Measurements from ENCODE around the gene MIGA1. TPM values are rescaled to one million over a fixed set of nuclear protein-coding genes. Genes with fewer than 3 reads are reported as not detected.

MIGA1 gene
- total and polyA plus RNA-seq, 9 of the 15 experiments (the other 6 are each of a cell fraction or from before 2014, with no cell fraction given): 1.6 to 5.1 (median 2.9) TPM

DNA sequence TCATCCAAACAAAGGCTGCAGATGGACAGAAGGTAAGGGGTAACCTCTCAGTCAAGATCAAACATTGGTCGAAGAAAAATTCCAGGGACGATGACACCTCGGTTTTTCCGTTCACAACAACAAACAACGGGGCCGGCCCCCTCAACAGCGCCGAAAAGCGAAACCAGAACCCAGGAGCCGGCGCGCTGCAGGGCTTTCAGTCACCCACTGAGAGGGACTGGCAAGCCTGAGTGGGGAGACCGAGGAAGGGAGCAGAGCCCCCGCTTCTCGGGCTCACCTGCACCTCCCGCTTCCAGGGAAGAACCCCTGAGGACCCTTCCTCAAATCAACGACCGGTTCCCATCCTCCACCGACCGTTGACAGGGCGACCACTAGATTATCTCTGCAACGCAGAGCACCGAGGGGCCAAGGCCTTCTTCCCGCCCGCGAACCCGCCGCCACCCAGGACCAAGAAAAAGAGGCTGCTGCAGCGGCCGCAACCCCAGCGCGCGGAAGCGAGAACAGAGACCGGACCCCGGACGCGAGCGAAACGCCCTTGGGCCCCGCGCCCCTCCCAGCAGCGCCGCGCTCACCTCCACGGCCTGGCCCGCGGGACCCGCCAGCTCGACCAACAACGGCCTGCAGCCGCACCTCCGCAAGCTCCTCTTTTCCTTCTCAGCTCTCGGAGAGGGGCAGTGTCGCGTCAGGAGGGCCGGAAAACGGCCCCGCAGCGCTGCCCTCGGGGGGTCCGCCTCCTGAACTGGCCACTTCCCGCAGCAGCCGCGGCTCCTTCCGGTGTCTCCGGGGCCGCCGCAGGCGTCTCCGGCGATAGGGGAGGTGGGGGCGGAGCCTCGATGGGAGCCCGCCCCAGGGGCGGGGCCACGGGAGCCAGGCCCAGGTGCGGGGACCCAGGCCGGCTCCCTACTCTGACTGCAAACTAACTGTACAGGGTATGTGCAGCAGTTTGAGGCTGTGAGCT lies 20.1 kb upstream of the MIGA1 start, which contains the start of gene USP33 (continued):
- TF ChIP-seq, protein P1, sequence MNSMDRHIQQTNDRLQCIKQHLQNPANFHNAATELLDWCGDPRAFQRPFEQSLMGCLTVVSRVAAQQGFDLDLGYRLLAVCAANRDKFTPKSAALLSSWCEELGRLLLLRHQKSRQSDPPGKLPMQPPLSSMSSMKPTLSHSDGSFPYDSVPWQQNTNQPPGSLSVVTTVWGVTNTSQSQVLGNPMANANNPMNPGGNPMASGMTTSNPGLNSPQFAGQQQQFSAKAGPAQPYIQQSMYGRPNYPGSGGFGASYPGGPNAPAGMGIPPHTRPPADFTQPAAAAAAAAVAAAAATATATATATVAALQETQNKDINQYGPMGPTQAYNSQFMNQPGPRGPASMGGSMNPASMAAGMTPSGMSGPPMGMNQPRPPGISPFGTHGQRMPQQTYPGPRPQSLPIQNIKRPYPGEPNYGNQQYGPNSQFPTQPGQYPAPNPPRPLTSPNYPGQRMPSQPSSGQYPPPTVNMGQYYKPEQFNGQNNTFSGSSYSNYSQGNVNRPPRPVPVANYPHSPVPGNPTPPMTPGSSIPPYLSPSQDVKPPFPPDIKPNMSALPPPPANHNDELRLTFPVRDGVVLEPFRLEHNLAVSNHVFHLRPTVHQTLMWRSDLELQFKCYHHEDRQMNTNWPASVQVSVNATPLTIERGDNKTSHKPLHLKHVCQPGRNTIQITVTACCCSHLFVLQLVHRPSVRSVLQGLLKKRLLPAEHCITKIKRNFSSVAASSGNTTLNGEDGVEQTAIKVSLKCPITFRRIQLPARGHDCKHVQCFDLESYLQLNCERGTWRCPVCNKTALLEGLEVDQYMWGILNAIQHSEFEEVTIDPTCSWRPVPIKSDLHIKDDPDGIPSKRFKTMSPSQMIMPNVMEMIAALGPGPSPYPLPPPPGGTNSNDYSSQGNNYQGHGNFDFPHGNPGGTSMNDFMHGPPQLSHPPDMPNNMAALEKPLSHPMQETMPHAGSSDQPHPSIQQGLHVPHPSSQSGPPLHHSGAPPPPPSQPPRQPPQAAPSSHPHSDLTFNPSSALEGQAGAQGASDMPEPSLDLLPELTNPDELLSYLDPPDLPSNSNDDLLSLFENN (IDR thresholded peaks at IDR 0.05; ENCODE audit: low read depth in 2 of 2, low read length in 2 of 2): 0 out of 4 replicates have a peak, but pooled peaks of 1 of the 2 experiments have one; percentile 45
- TF ChIP-seq GATAD2A (IDR thresholded peaks at IDR 0.05) (peak; percentile 26; the same call in 1 of the 2 replicates), CREM (IDR thresholded peaks at IDR 0.05; ENCODE audit: low read depth) (peak; percentile 68), OTX1 (CRISPR knock-in tag; IDR thresholded peaks at IDR 0.05) (no peak), CBX1 (IDR thresholded peaks at IDR 0.05; ENCODE audit: low read depth) (peak; percentile 94), ZKSCAN1 (IDR thresholded peaks at IDR 0.05; ENCODE audit: low read depth, low read length) (0 out of 2 replicates have a peak, but pooled peaks have one; percentile 10), ZNF696 (CRISPR knock-in tag; conservative IDR thresholded peaks at IDR 0.05) (no peak), TEAD1 (CRISPR knock-in tag; IDR thresholded peaks at IDR 0.05) (peak in 1 of 2 experiments; percentile 76; a peak in 1 of 4 replicates), FOXA1 (IDR thresholded peaks at IDR 0.05; ENCODE audit: borderline replicate concordance) (no peak), ZNF717 (CRISPR knock-in tag; IDR thresholded peaks at IDR 0.05) (0 out of 2 replicates have a peak, but pooled peaks have one; percentile 33), SRSF1 (IDR thresholded peaks at IDR 0.05; ENCODE audit: low read depth, low read length) (0 out of 2 replicates have a peak, but pooled peaks have one; percentile 69), HNRNPLL (IDR thresholded peaks at IDR 0.05; ENCODE audit: low read depth, low read length, poor library complexity, severe bottlenecking) (peak; percentile 71), XRCC5 (IDR thresholded peaks at IDR 0.05; ENCODE audit: low read depth, low read length) (0 out of 2 replicates have a peak, but pooled peaks have one; percentile 67)
- TF ChIP-seq, protein P2, sequence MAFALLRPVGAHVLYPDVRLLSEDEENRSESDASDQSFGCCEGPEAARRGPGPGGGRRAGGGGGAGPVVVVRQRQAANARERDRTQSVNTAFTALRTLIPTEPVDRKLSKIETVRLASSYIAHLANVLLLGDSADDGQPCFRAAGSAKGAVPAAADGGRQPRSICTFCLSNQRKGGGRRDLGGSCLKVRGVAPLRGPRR (CRISPR knock-in tag; IDR thresholded peaks at IDR 0.05): no peak
- TF ChIP-seq, protein P3, sequence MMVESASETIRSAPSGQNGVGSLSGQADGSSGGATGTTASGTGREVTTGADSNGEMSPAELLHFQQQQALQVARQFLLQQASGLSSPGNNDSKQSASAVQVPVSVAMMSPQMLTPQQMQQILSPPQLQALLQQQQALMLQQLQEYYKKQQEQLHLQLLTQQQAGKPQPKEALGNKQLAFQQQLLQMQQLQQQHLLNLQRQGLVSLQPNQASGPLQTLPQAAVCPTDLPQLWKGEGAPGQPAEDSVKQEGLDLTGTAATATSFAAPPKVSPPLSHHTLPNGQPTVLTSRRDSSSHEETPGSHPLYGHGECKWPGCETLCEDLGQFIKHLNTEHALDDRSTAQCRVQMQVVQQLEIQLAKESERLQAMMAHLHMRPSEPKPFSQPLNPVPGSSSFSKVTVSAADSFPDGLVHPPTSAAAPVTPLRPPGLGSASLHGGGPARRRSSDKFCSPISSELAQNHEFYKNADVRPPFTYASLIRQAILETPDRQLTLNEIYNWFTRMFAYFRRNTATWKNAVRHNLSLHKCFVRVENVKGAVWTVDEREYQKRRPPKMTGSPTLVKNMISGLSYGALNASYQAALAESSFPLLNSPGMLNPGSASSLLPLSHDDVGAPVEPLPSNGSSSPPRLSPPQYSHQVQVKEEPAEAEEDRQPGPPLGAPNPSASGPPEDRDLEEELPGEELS (CRISPR knock-in tag; IDR thresholded peaks at IDR 0.05; ENCODE audit: borderline replicate concordance): peak; percentile 51; the same call in 1 of the 2 replicates
- TF ChIP-seq, protein P4, sequence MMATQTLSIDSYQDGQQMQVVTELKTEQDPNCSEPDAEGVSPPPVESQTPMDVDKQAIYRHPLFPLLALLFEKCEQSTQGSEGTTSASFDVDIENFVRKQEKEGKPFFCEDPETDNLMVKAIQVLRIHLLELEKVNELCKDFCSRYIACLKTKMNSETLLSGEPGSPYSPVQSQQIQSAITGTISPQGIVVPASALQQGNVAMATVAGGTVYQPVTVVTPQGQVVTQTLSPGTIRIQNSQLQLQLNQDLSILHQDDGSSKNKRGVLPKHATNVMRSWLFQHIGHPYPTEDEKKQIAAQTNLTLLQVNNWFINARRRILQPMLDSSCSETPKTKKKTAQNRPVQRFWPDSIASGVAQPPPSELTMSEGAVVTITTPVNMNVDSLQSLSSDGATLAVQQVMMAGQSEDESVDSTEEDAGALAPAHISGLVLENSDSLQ (IDR thresholded peaks at IDR 0.05): 0 out of 2 replicates have a peak, but pooled peaks have one; percentile 5
- TF ChIP-seq, protein P5, sequence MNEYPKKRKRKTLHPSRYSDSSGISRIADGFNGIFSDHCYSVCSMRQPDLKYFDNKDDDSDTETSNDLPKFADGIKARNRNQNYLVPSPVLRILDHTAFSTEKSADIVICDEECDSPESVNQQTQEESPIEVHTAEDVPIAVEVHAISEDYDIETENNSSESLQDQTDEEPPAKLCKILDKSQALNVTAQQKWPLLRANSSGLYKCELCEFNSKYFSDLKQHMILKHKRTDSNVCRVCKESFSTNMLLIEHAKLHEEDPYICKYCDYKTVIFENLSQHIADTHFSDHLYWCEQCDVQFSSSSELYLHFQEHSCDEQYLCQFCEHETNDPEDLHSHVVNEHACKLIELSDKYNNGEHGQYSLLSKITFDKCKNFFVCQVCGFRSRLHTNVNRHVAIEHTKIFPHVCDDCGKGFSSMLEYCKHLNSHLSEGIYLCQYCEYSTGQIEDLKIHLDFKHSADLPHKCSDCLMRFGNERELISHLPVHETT (CRISPR knock-in tag; conservative IDR thresholded peaks at IDR 0.05 in 1 of 2, IDR thresholded peaks at IDR 0.05 in 1 of 2): 0 out of 4 replicates have a peak, but pooled peaks of 1 of the 2 experiments have one; percentile 23

Measured in K562 (cell line).